OCI-LY7 (cell line): Measurements from ENCODE around the gene CDH23. TPM values are rescaled to one million over a fixed set of nuclear protein-coding genes. Genes with fewer than 3 reads are reported as not detected.

ENCODE experiments used
- BruUV-seq: library from RNA; stranded (reverse); fragments of 400-500 nt; replicated peaks from 2 replicates; lab custom pipeline; 2021; lab: Mats Ljungman, UMichigan
- CTCF ChIA-PET: fragments of 300-600 bp; sonication (Branson Sonifier 250); formaldehyde crosslinking; loops from one replicate; lab custom pipeline; 2022; ENCODE audit warnings: antibody characterized with exemption; ENCODE audit not compliant: unreplicated experiment; lab: Charles Lee
- POLR2A ChIA-PET: fragments of 300-600 bp; sonication (Branson Sonifier 250); formaldehyde crosslinking; loops from one replicate; lab custom pipeline; 2022; ENCODE audit warnings: antibody characterized with exemption; lab: Charles Lee
- DNase-seq: peaks from one replicate; pipeline ENCODE4 v3.0.0-alpha.2; 2015; ENCODE audit warnings: low spot score
- H2AFZ ChIP-seq: fragments of 200-600 bp; sonication (generic), shearing (Covaris generic); 2 replicates; pipeline ENCODE4 v1.6.1; 2014; ENCODE audit warnings: mild to moderate bottlenecking, antibody characterized with exemption, low read length, moderate library complexity
- H3K27ac ChIP-seq: fragments of 200-600 bp; sonication (generic); 2 replicates; pipeline ENCODE4 v1.5.1; 2014; ENCODE audit warnings: mixed run types, low read depth, mild to moderate bottlenecking, moderate library complexity, low read length, inconsistent platforms; ENCODE audit not compliant: poor library complexity, severe bottlenecking
- H3K36me3 ChIP-seq: fragments of 200-600 bp; sonication (generic); 2 replicates; pipeline ENCODE4 v1.6.1; 2014; ENCODE audit warnings: mild to moderate bottlenecking, antibody characterized with exemption, low read length, moderate library complexity, mixed read lengths; ENCODE audit not compliant: insufficient read depth
- H3K4me1 ChIP-seq: fragments of 200-600 bp; sonication (generic); 2 replicates; pipeline ENCODE4 v1.5.1; 2014; ENCODE audit warnings: mild to moderate bottlenecking, low read length; ENCODE audit not compliant: insufficient read depth, poor library complexity, severe bottlenecking
- H3K4me2 ChIP-seq: fragments of 200-600 bp; sonication (generic); 2 replicates; pipeline ENCODE4 v1.6.1; 2014; ENCODE audit warnings: mild to moderate bottlenecking, low read length
- H3K4me3 ChIP-seq: fragments of 200-600 bp; sonication (generic); 2 replicates; pipeline ENCODE4 v1.5.1; 2014; ENCODE audit warnings: mild to moderate bottlenecking, low read depth, low read length; ENCODE audit not compliant: poor library complexity, severe bottlenecking
- H3K79me2 ChIP-seq: fragments of 200-600 bp; sonication (generic); 2 replicates; pipeline ENCODE4 v1.6.1; 2016; ENCODE audit warnings: low read depth, mild to moderate bottlenecking, low read length, moderate library complexity, mixed read lengths; ENCODE audit not compliant: insufficient read depth
- H3K9me2 ChIP-seq: fragments of 200-600 bp; sonication (generic); 2 replicates; pipeline ENCODE4 v1.6.1; 2016; ENCODE audit warnings: mild to moderate bottlenecking, low read length, mixed read lengths; ENCODE audit not compliant: insufficient read depth
- H3K9me3 ChIP-seq: fragments of 200-600 bp; sonication (generic); 2 replicates; pipeline ENCODE4 v1.6.1; 2014; ENCODE audit warnings: mild to moderate bottlenecking, mixed run types, low read length, mixed read lengths
- H4K20me1 ChIP-seq: fragments of 200-600 bp; sonication (generic); 2 replicates; pipeline ENCODE4 v1.6.1; 2014; ENCODE audit warnings: mild to moderate bottlenecking, antibody characterized with exemption, low read length, moderate library complexity, mixed read lengths; ENCODE audit not compliant: insufficient read depth
- CTCF ChIP-seq: fragments of 200-600 bp; sonication (generic); conservative IDR thresholded peaks from 2 replicates; pipeline ENCODE4 v1.5.1; 2014; ENCODE audit warnings: mild to moderate bottlenecking, antibody characterized with exemption, low read length, moderate library complexity, mixed read lengths
- EZH2phosphoT487 ChIP-seq: fragments of 200-600 bp; sonication (generic); IDR thresholded peaks from 2 replicates; pipeline ENCODE4 v1.6.1; 2018; ENCODE audit warnings: low read depth, borderline replicate concordance, mild to moderate bottlenecking, mixed run types, antibody characterized with exemption, low read length, moderate library complexity, mixed read lengths
- intact Hi-C: fragments of 100-400 bp; cut with micrococcal nuclease; formaldehyde crosslinking; loops from one replicate; pipeline ENCODE4 v1.10.0; 2022; ENCODE audit not compliant: unreplicated experiment
- total RNA-seq, 2 experiments: library from RNA; depleted of rRNA in 1 of 2; stranded (reverse); fragments of >200 nt in 1 of 2; shearing (Covaris generic) in 1 of 2; gene quantifications; 2 replicates each; pipeline ENCODE4 v1.2.3, GENCODE V29; 2014 to 2022

The CDH23 gene
- total RNA-seq, 2 experiments from 2014 or later, result 0.92 to 9.9 TPM

- POLR2A ChIA-PET, result no interaction called here
These were observed 385.6 kb downstream of the CDH23 start for GRCh38 chr10:71782221-71782916.

GRCh38 chr10:71782917-71783490 is 386.3 kb downstream of the CDH23 start:
- no peak overlapping the region for H2AFZ ChIP-seq
- no peaks in the 10 kb centered on the region for H3K9me3 ChIP-seq
- H3K4me1 ChIP-seq, result no peaks in the 10 kb centered on the region
- TF ChIP-seq CTCF (no peak), EZH2phosphoT487 (no peak)
- POLR2A ChIA-PET, result no interaction called here
- H3K4me2 ChIP-seq, result no peak overlapping the region
- no peak overlapping the region for H3K4me3 ChIP-seq
- BruUV-seq, result no TSS peak
- H3K9me2 ChIP-seq, result no peaks in the 10 kb centered on the region
- intact Hi-C loops, result no loop called here
- H4K20me1 ChIP-seq, result no peaks in the 10 kb centered on the region
- CTCF ChIA-PET, result no interaction called here
- H3K36me3 ChIP-seq, result no peaks in the 10 kb centered on the region
- H3K27ac ChIP-seq, result no peak overlapping the region
- no peaks in the 10 kb centered on the region for H3K79me2 ChIP-seq
- DNase-seq, result no peak

More at GRCh38 chr10:71782221-71782916, 385.6 kb downstream of the CDH23 start:
- Histone ChIP-seq H4K20me1 (no peaks in the 10 kb centered on the region), H3K27ac (no peak overlapping the region), H3K9me2 (no peaks in the 10 kb centered on the region), H2AFZ (no peak overlapping the region), H3K4me2 (no peak overlapping the region), H3K4me1 (no peaks in the 10 kb centered on the region), H3K79me2 (no peaks in the 10 kb centered on the region), H3K4me3 (no peak overlapping the region), H3K9me3 (no peaks in the 10 kb centered on the region), H3K36me3 (no peaks in the 10 kb centered on the region)
- BruUV-seq, result no TSS peak
- CTCF ChIA-PET, result no interaction called here
- DNase-seq, result no peak
- TF ChIP-seq CTCF, result no peak
- no peak for TF ChIP-seq EZH2phosphoT487
- intact Hi-C loops, result no loop called here
